ENCODE measurements around the gene RNASEH1. TPM values are rescaled to one million over a fixed set of nuclear protein-coding genes. Genes with fewer than 3 reads are reported as not detected.

Gene RNASEH1
- total RNA-seq, 1 donor from 2014 or later, result 22.5 TPM

DNA sequence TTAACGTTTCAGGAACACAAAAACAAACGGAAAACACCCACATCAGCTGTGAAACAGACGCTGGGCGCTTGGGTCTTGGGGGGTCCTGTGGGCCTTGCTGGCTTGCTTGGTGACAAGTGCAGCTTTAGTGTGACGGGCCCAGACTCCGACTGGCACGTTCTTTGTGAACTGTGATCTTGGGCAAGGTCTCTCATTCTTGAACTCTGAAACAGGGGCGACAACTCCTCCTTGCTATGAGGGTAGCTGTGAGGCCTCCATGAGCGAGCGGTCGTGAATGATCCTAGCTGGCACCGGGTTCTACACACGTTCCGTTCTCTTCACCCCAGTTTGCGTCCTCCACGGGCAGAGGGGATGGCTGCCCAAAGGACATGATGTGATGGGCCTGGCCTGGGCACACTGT lies 28.1 kb upstream of the RNASEH1 start:
- Mint-ChIP-seq H3K36me3 (peaks cover 18% of the 10 kb centered on the region), H3K4me3 (no peak overlapping the region)

GRCh38 chr2:3585261-3586109 lies 27.4 kb upstream of the RNASEH1 start:
- Mint-ChIP-seq H3K4me3 (no peak overlapping the region), H3K36me3 (peaks cover 23% of the 10 kb centered on the region), H3K4me1 (no peaks in the 10 kb centered on the region), H3K9me3 (no peaks in the 10 kb centered on the region), H3K27ac (peak overlapping the region; percentile 79), H3K27me3 (ENCODE audit: low read depth) (no peaks in the 10 kb centered on the region)
- DNase-seq (ENCODE audit: low spot score in 2 of 2, unreplicated experiment in 2 of 2), result no peak
- TF ChIP-seq CTCF (IDR thresholded peaks at IDR 0.05; ENCODE audit: unreplicated experiment), result no peak

More for the DNA sequence above, 28.1 kb upstream of the RNASEH1 start:
- H3K9me3 Mint-ChIP-seq, result no peaks in the 10 kb centered on the region
- no peaks in the 10 kb centered on the region for H3K27me3 Mint-ChIP-seq (ENCODE audit: low read depth)
- H3K27ac Mint-ChIP-seq, result no peak overlapping the region
- DNase-seq (ENCODE audit: low spot score in 2 of 2, unreplicated experiment in 2 of 2), result no peak
- H3K4me1 Mint-ChIP-seq, result no peaks in the 10 kb centered on the region
- TF ChIP-seq CTCF (IDR thresholded peaks at IDR 0.05; ENCODE audit: unreplicated experiment), result no peak

- H3K4me3 Mint-ChIP-seq, result no peak overlapping the region
- no peak for DNase-seq (ENCODE audit: low spot score in 2 of 2, unreplicated experiment in 2 of 2)
- no peaks in the 10 kb centered on the region for H3K27me3 Mint-ChIP-seq (ENCODE audit: low read depth)
- H3K27ac Mint-ChIP-seq, result peak overlapping the region; percentile 77
- H3K36me3 Mint-ChIP-seq, result peaks cover 24% of the 10 kb centered on the region
- no peaks in the 10 kb centered on the region for H3K9me3 Mint-ChIP-seq
- no peak for TF ChIP-seq CTCF (IDR thresholded peaks at IDR 0.05; ENCODE audit: unreplicated experiment)
- H3K4me1 Mint-ChIP-seq, result no peaks in the 10 kb centered on the region
Observed at GRCh38 chr2:3584608-3585260, 26.6 kb upstream of the RNASEH1 start.

DNA sequence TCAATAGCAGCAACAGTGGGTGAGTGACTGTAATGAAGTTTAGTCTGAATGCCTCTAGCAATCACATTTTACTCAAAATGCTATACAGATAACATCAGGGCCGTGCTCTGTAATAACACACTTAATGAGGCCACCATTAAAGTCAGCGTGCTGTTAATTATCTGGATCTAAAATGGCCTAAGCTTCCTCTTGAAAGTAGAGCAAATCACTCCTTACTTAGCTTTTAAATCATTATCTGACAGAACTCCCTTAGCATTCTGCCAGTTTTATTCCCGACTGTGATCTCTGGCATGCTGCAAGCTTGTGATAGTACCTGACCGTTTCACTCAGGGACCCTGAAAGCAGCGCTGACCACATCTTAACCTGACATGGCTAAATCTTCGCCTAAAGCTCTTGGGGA lies 25.9 kb upstream of the RNASEH1 start:
- no peaks in the 10 kb centered on the region for H3K9me3 Mint-ChIP-seq
- peak overlapping the region; percentile 77 for H3K27ac Mint-ChIP-seq
- no peak overlapping the region for H3K4me3 Mint-ChIP-seq
- H3K27me3 Mint-ChIP-seq (ENCODE audit: low read depth), result no peaks in the 10 kb centered on the region
- peaks cover 5% of the 10 kb centered on the region for H3K4me1 Mint-ChIP-seq
- no peak for TF ChIP-seq CTCF (IDR thresholded peaks at IDR 0.05; ENCODE audit: unreplicated experiment)
- H3K36me3 Mint-ChIP-seq, result peaks cover 23% of the 10 kb centered on the region
- no peak for DNase-seq (ENCODE audit: low spot score in 2 of 2, unreplicated experiment in 2 of 2)

DNA sequence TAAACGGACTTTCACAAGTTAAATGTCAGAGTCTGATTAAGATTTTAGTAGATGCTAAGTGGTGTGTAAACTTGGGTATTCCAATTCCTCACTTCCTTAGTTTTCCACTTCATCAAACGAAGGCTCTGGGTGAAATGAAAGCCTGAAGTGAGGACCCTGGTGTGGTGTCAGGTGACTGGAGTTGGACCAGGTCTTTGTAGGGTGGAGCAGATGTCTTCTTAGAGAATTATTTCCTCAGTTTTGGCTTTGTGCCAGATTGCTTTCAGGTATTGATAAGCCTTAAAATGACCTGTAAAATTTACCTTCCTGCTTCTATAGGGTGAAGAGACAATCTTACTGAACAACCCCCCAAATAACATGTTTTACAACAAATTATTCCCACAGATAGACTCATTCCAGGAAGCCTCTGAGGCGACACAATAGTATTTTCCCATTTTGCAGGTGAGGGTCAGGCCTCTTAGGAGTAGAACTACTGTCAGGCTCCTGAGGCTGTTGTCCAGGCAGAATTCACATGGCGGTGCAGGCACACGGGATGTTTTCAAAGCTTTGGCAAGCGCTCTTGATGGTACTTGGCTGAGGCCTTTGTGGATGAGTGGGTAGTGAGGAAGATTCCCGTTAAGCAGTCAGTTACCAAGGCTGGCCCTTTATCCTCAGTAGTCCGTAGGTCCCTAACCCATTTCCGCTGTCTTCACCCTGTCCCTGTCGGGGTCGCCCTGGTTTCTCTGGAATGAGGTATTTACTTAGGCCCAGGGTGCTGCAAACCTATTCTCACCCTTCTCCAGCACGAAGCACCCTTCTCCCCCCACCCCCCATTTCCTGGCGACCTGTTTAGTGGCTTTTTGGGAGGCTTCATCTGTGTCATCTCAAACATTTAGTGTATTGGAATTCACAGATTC lies 23.5 kb upstream of the RNASEH1 start:
- H3K27me3 Mint-ChIP-seq (ENCODE audit: low read depth), result no peaks in the 10 kb centered on the region
- DNase-seq (ENCODE audit: low spot score in 2 of 2, unreplicated experiment in 2 of 2), result no peak
- no peaks in the 10 kb centered on the region for H3K9me3 Mint-ChIP-seq
- H3K27ac Mint-ChIP-seq, result no peak overlapping the region
- peaks cover 35% of the 10 kb centered on the region for H3K36me3 Mint-ChIP-seq
- peaks cover 26% of the 10 kb centered on the region for H3K4me1 Mint-ChIP-seq
- TF ChIP-seq CTCF (IDR thresholded peaks at IDR 0.05; ENCODE audit: unreplicated experiment), result no peak
- H3K4me3 Mint-ChIP-seq, result no peak overlapping the region

Data from mesothelial cell of epicardium (in vitro differentiated cells).